HUES48 (cell line): ENCODE measurements around the gene SCN2B.

ENCODE experiments used
- H3K27ac ChIP-seq: one replicate; pipeline ENCODE4 v1.7.0; 2013; ENCODE audit warnings: low read depth, low read length, inconsistent platforms
- H3K27me3 ChIP-seq: 2 replicates; pipeline ENCODE4 v1.6.1; 2013; ENCODE audit warnings: mild to moderate bottlenecking, low read length; ENCODE audit not compliant: control insufficient read depth, insufficient read depth
- H3K36me3 ChIP-seq: 2 replicates; pipeline ENCODE4 v1.6.1; 2013; ENCODE audit warnings: low read length; ENCODE audit not compliant: control insufficient read depth, insufficient read depth
- H3K4me1 ChIP-seq: 2 replicates; pipeline ENCODE4 v1.6.1; 2013; ENCODE audit warnings: mild to moderate bottlenecking, low read length; ENCODE audit not compliant: control insufficient read depth, insufficient read depth
- H3K4me3 ChIP-seq: 2 replicates; pipeline ENCODE4 v1.5.1; 2013; ENCODE audit warnings: mild to moderate bottlenecking, low read depth, low read length
- H3K9ac ChIP-seq: 2 replicates; pipeline ENCODE4 v1.6.1; 2013; ENCODE audit warnings: mild to moderate bottlenecking, low read depth, low read length, moderate library complexity
- H3K9me3 ChIP-seq: 2 replicates; pipeline ENCODE4 v1.6.1; 2013; ENCODE audit warnings: low read length; ENCODE audit not compliant: control insufficient read depth, insufficient read depth

Gene SCN2B, protein sequence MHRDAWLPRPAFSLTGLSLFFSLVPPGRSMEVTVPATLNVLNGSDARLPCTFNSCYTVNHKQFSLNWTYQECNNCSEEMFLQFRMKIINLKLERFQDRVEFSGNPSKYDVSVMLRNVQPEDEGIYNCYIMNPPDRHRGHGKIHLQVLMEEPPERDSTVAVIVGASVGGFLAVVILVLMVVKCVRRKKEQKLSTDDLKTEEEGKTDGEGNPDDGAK

GRCh38 chr11:118175993-118176777 is at the start of gene SCN2B:
TSS of gene SCN2B (minus strand) at chr11:118176639. CDS start at chr11:118176431, 208 bp downstream.
- H3K36me3 ChIP-seq = no peaks in the 10 kb centered on the region
- peaks cover 33% of the 10 kb centered on the region for H3K4me1 ChIP-seq
- H3K4me3 ChIP-seq = peak within 1 kb of the TSS; percentile 69
- no peaks in the 10 kb centered on the region for H3K9me3 ChIP-seq
- peaks cover 48% of the 10 kb centered on the region for H3K27me3 ChIP-seq
- no peak within 1 kb of the TSS for H3K27ac ChIP-seq
- H3K9ac ChIP-seq = no peak within 1 kb of the TSS

- Histone ChIP-seq H3K4me3 (no peak within 1 kb of the TSS), H3K9me3 (no peaks in the 10 kb centered on the region), H3K27me3 (no peaks in the 10 kb centered on the region), H3K36me3 (no peaks in the 10 kb centered on the region), H3K27ac (no peak within 1 kb of the TSS), H3K9ac (no peak within 1 kb of the TSS), H3K4me1 (no peaks in the 10 kb centered on the region)
Observed at GRCh38 chr11:118224511-118225188, 48.2 kb upstream of the SCN2B start, which contains the start of gene JAML. TSS of gene JAML (minus strand) at chr11:118225011. CDS start at chr11:118214866, 10,145 bp downstream.

GRCh38 chr11:118223992-118224391 is 47.6 kb upstream of the SCN2B start:
- H3K9me3 ChIP-seq = no peaks in the 10 kb centered on the region
- no peaks in the 10 kb centered on the region for H3K4me1 ChIP-seq
- H3K27ac ChIP-seq = no peak overlapping the region
- H3K9ac ChIP-seq = no peak overlapping the region
- H3K4me3 ChIP-seq = no peak overlapping the region
- H3K27me3 ChIP-seq = no peaks in the 10 kb centered on the region
- no peaks in the 10 kb centered on the region for H3K36me3 ChIP-seq

DNA sequence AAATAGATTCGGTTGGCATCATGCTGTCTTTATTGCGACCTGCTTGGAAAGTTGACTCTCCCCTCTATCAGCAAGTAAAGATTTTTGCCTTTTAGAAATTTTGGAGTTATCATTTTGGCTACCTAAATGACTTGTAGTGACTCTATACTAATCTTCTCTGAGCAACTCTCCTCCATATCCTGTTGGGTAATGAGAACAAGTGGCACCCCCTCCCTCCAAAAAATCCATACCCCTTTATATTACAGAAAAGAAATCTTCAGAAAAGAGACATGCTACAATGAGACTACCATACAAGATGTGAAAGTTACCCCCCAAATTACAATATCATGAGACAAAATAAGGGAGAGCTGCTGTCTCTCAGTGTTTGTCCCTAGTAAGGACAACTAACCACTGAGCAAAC is 47.1 kb upstream of the SCN2B start:
- H3K36me3 ChIP-seq = no peaks in the 10 kb centered on the region
- no peak overlapping the region for H3K9ac ChIP-seq
- no peaks in the 10 kb centered on the region for H3K9me3 ChIP-seq
- no peak overlapping the region for H3K27ac ChIP-seq
- no peak overlapping the region for H3K4me3 ChIP-seq
- H3K27me3 ChIP-seq = no peaks in the 10 kb centered on the region
- no peaks in the 10 kb centered on the region for H3K4me1 ChIP-seq

- H3K9ac ChIP-seq = no peak overlapping the region
- no peak overlapping the region for H3K4me3 ChIP-seq
- H3K27me3 ChIP-seq = no peaks in the 10 kb centered on the region
- H3K36me3 ChIP-seq = no peaks in the 10 kb centered on the region
- H3K27ac ChIP-seq = no peak overlapping the region
- no peaks in the 10 kb centered on the region for H3K9me3 ChIP-seq
- no peaks in the 10 kb centered on the region for H3K4me1 ChIP-seq
Observed at GRCh38 chr11:118222437-118222836, 46.0 kb upstream of the SCN2B start.

GRCh38 chr11:118221419-118221818 is 45.0 kb upstream of the SCN2B start:
- H3K9ac ChIP-seq = no peak overlapping the region
- H3K36me3 ChIP-seq = no peaks in the 10 kb centered on the region
- no peaks in the 10 kb centered on the region for H3K27me3 ChIP-seq
- no peak overlapping the region for H3K27ac ChIP-seq
- H3K9me3 ChIP-seq = no peaks in the 10 kb centered on the region
- no peak overlapping the region for H3K4me3 ChIP-seq
- no peaks in the 10 kb centered on the region for H3K4me1 ChIP-seq

DNA sequence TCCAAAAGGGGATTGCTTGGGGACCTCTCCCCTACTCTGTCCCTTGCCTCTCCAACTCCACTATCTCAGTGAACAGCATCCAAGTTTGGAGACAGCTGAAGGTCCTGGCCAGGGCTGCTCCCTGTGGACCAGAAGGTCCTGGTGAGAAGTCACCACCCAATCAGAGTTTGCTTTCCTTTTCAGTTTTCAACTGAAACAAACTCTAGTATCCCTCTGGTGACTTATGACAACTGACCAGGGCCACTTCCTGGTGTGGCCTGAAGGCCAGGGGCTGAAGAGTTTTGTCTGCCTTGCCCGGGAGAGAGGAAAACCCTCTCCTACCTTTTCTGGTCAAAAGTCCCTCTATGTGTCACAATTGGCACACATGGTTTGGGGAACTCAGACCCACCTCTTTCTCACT is 43.3 kb upstream of the SCN2B start:
- Histone ChIP-seq H3K4me1 (no peaks in the 10 kb centered on the region), H3K27ac (no peak overlapping the region), H3K9me3 (no peaks in the 10 kb centered on the region), H3K36me3 (no peaks in the 10 kb centered on the region), H3K27me3 (no peaks in the 10 kb centered on the region), H3K9ac (no peak overlapping the region), H3K4me3 (no peak overlapping the region)

DNA sequence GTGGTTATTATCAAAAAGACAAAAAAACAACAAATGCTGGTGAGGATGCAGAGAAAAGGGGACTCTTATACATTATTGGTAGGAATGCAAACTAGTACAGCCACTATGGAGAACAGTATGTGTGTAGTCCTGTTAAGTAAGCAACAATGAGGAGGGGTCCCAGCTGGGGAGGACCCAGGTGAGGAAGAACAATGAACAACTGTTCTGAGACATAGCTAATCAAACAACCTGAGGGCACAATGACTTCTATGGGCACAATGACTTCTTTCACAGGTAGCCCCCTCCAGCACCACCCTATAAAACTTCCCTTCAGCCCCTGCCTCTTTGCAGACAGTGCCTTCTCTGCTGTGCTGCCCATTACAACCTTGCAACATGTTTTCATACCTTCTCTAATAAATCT is 42.8 kb upstream of the SCN2B start:
- no peak overlapping the region for H3K27ac ChIP-seq

DNA sequence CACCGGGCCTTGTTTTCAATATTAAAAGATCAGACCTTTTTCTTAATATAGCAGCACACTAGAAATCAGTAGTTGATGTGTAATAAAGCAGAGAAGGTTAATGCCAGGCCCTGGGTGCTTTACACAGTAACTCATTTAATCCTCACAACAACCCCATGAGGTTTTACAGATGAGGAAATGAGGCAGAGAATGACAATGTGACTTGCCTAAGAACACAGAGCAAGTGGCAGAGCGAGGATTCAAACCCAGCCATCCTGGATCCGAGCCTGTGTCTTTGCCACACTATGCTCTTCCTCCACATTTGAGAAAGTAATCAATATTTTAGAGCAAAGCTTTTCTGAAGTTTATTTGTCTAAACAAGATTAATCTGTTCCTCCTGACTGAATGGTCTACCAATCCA is 41.1 kb upstream of the SCN2B start:
- Histone ChIP-seq H3K27ac (no peak overlapping the region), H3K9me3 (no peaks in the 10 kb centered on the region), H3K9ac (no peak overlapping the region), H3K27me3 (no peaks in the 10 kb centered on the region), H3K4me3 (no peak overlapping the region), H3K36me3 (no peaks in the 10 kb centered on the region), H3K4me1 (peaks cover 16% of the 10 kb centered on the region)

More for the DNA sequence above, 42.8 kb upstream of the SCN2B start:
- Histone ChIP-seq H3K9me3 (no peaks in the 10 kb centered on the region), H3K4me3 (no peak overlapping the region), H3K9ac (no peak overlapping the region), H3K27me3 (no peaks in the 10 kb centered on the region), H3K36me3 (no peaks in the 10 kb centered on the region), H3K4me1 (peaks cover 1% of the 10 kb centered on the region; the same call in 1 of the 2 replicates)

GRCh38 chr11:118216621-118217481 is 40.4 kb upstream of the SCN2B start:
- no peak overlapping the region for H3K9ac ChIP-seq
- no peak overlapping the region for H3K27ac ChIP-seq
- no peaks in the 10 kb centered on the region for H3K9me3 ChIP-seq
- no peaks in the 10 kb centered on the region for H3K36me3 ChIP-seq
- H3K4me1 ChIP-seq = peaks cover 23% of the 10 kb centered on the region
- no peak overlapping the region for H3K4me3 ChIP-seq
- no peaks in the 10 kb centered on the region for H3K27me3 ChIP-seq
